ENCODE measurements around the gene CFAP46. TPM values are rescaled to one million over a fixed set of nuclear protein-coding genes. Genes with fewer than 3 reads are reported as not detected.
A peak's percentile ranks its signal among the peaks of the same experiment; 100 is the strongest.

Gene CFAP46
- total and polyA plus RNA-seq, 4 donors = 0.33 to 0.59 (median 0.42) TPM

GRCh38 chr10:132835848-132836233 lies 106.5 kb downstream of the CFAP46 start:
- Histone ChIP-seq H3K27me3 (ENCODE audit: control insufficient read depth in 4 of 4, insufficient read depth in 4 of 4, low read length in 3 of 4) (peaks cover 0 to 3% (median under 1%) of the 10 kb centered on the region in 4 donors), H3K9me3 (ENCODE audit: control insufficient read depth in 4 of 4, low read length in 3 of 4) (no peaks in the 10 kb centered on the region), H3K36me3 (ENCODE audit: control insufficient read depth in 4 of 4, insufficient read depth in 3 of 4, low read depth in 1 of 4, low read length in 3 of 4) (no peaks in the 10 kb centered on the region), H3K9ac (ENCODE audit: low read depth in 1 of 2, low read length in 2 of 2) (no peak overlapping the region), H3K4me1 (ENCODE audit: control insufficient read depth in 4 of 4, insufficient read depth in 4 of 4, low read length in 3 of 4) (peaks cover 0 to 4% (median 2%) of the 10 kb centered on the region in 4 donors), H3K4me3 (ENCODE audit: low read depth in 1 of 3, low read length in 3 of 3) (no peak overlapping the region), H3K27ac (ENCODE audit: low read depth in 1 of 2, low read length in 2 of 2) (no peak overlapping the region)
- 65% methylated on average over 18 of the region's 18 CpGs for WGBS
- TF ChIP-seq HNF4G (IDR thresholded peaks at IDR 0.05) = no peak
- no peak for TF ChIP-seq MAX (IDR thresholded peaks at IDR 0.05)
- TF ChIP-seq HNF4A (conservative IDR thresholded peaks at IDR 0.05) = no peak
- no peak for TF ChIP-seq TAF1 (conservative IDR thresholded peaks at IDR 0.05)
- TF ChIP-seq RXRA (IDR thresholded peaks at IDR 0.05) = no peak
- peak; percentile 17 for DNase-seq (ENCODE audit: low spot score)

- Histone ChIP-seq H3K27me3 (ENCODE audit: control insufficient read depth in 4 of 4, insufficient read depth in 4 of 4, low read length in 3 of 4) (peaks cover 0 to 3% (median under 1%) of the 10 kb centered on the region in 4 donors), H3K9ac (ENCODE audit: low read depth in 1 of 2, low read length in 2 of 2) (no peak overlapping the region), H3K27ac (ENCODE audit: low read depth in 1 of 2, low read length in 2 of 2) (no peak overlapping the region), H3K36me3 (ENCODE audit: control insufficient read depth in 4 of 4, insufficient read depth in 3 of 4, low read depth in 1 of 4, low read length in 3 of 4) (no peaks in the 10 kb centered on the region), H3K4me1 (ENCODE audit: control insufficient read depth in 4 of 4, insufficient read depth in 4 of 4, low read length in 3 of 4) (peaks cover 0 to 4% (median 2%) of the 10 kb centered on the region in 4 donors), H3K4me3 (ENCODE audit: low read depth in 1 of 3, low read length in 3 of 3) (no peak overlapping the region), H3K9me3 (ENCODE audit: control insufficient read depth in 4 of 4, low read length in 3 of 4) (no peaks in the 10 kb centered on the region)
- 83% methylated on average over 25 of the region's 25 CpGs for WGBS
- no peak for TF ChIP-seq SP1 (IDR thresholded peaks at IDR 0.05)
- TF ChIP-seq CTCF (IDR thresholded peaks at IDR 0.05; ENCODE audit: low read depth, low read length, missing input control) = no peak
- TF ChIP-seq, protein P1, sequence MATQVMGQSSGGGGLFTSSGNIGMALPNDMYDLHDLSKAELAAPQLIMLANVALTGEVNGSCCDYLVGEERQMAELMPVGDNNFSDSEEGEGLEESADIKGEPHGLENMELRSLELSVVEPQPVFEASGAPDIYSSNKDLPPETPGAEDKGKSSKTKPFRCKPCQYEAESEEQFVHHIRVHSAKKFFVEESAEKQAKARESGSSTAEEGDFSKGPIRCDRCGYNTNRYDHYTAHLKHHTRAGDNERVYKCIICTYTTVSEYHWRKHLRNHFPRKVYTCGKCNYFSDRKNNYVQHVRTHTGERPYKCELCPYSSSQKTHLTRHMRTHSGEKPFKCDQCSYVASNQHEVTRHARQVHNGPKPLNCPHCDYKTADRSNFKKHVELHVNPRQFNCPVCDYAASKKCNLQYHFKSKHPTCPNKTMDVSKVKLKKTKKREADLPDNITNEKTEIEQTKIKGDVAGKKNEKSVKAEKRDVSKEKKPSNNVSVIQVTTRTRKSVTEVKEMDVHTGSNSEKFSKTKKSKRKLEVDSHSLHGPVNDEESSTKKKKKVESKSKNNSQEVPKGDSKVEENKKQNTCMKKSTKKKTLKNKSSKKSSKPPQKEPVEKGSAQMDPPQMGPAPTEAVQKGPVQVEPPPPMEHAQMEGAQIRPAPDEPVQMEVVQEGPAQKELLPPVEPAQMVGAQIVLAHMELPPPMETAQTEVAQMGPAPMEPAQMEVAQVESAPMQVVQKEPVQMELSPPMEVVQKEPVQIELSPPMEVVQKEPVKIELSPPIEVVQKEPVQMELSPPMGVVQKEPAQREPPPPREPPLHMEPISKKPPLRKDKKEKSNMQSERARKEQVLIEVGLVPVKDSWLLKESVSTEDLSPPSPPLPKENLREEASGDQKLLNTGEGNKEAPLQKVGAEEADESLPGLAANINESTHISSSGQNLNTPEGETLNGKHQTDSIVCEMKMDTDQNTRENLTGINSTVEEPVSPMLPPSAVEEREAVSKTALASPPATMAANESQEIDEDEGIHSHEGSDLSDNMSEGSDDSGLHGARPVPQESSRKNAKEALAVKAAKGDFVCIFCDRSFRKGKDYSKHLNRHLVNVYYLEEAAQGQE (IDR thresholded peaks at IDR 0.05) = no peak
- no peak for TF ChIP-seq FOXA1 (IDR thresholded peaks at IDR 0.05)
- TF ChIP-seq, protein P2, sequence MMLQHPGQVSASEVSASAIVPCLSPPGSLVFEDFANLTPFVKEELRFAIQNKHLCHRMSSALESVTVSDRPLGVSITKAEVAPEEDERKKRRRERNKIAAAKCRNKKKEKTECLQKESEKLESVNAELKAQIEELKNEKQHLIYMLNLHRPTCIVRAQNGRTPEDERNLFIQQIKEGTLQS (IDR thresholded peaks at IDR 0.05) = no peak
- no peak for TF ChIP-seq RXRA (IDR thresholded peaks at IDR 0.05)
- no peak for TF ChIP-seq TAF1 (conservative IDR thresholded peaks at IDR 0.05)
- TF ChIP-seq RAD21 (IDR thresholded peaks at IDR 0.05) = no peak
- TF ChIP-seq MAX (IDR thresholded peaks at IDR 0.05) = no peak
- TF ChIP-seq YY1 (IDR thresholded peaks at IDR 0.05) = no peak
- TF ChIP-seq NR2F2 (IDR thresholded peaks at IDR 0.05) = no peak
- TF ChIP-seq EGR1 (IDR thresholded peaks at IDR 0.05; ENCODE audit: low read depth in 2 of 2) = no peak
- no peak for TF ChIP-seq GABPA (IDR thresholded peaks at IDR 0.05 in 1 of 2, conservative IDR thresholded peaks at IDR 0.05 in 1 of 2)
- TF ChIP-seq ZBTB33 (IDR thresholded peaks at IDR 0.05) = no peak
- TF ChIP-seq HNF4A (conservative IDR thresholded peaks at IDR 0.05) = no peak
- no peak for TF ChIP-seq HNF4G (IDR thresholded peaks at IDR 0.05)
- no peak for TF ChIP-seq JUND (IDR thresholded peaks at IDR 0.05)
- TF ChIP-seq FOXA2 (IDR thresholded peaks at IDR 0.05) = no peak
- peak; percentile 28 for DNase-seq (ENCODE audit: low spot score)
These were observed 107.2 kb downstream of the CFAP46 start for GRCh38 chr10:132834891-132835847.

Data from liver (tissue), 9 donors.